ENCODE results near the gene AGAP1. TPM values are rescaled to one million over a fixed set of nuclear protein-coding genes. Genes with fewer than 3 reads are reported as not detected.

The AGAP1 gene
- total RNA-seq, 2 donors from 2014 or later, result 32.8 to 34.7 TPM

- WGBS, 2 experiments (ENCODE audit: insufficient coverage in 1 of 2, insufficient read length in 1 of 2), result 96 to 97% methylated on average over 9 to 17 of the region's 17 CpGs
- H3K9ac ChIP-seq (ENCODE audit: extremely low read depth, low read length, poor library complexity, severe bottlenecking), result no peak overlapping the region
- Mint-ChIP-seq H3K27ac (no peak overlapping the region), H3K27me3 (ENCODE audit: insufficient read depth) (peaks cover 2% of the 10 kb centered on the region), H3K36me3 (ENCODE audit: low read depth) (peaks cover 5% of the 10 kb centered on the region), H3K4me1 (no peaks in the 10 kb centered on the region), H3K9me3 (no peaks in the 10 kb centered on the region), H3K4me3 (no peak overlapping the region)
- no peak overlapping the region for H3K27ac ChIP-seq (ENCODE audit: low read depth, low read length)
- no peak for DNase-seq
- no peaks in the 10 kb centered on the region for H3K4me1 ChIP-seq (ENCODE audit: control insufficient read depth, insufficient read depth, low read length)
- peaks cover 2% of the 10 kb centered on the region for H3K36me3 ChIP-seq (ENCODE audit: control insufficient read depth, insufficient read depth, low read length)
- TF ChIP-seq, protein P1, sequence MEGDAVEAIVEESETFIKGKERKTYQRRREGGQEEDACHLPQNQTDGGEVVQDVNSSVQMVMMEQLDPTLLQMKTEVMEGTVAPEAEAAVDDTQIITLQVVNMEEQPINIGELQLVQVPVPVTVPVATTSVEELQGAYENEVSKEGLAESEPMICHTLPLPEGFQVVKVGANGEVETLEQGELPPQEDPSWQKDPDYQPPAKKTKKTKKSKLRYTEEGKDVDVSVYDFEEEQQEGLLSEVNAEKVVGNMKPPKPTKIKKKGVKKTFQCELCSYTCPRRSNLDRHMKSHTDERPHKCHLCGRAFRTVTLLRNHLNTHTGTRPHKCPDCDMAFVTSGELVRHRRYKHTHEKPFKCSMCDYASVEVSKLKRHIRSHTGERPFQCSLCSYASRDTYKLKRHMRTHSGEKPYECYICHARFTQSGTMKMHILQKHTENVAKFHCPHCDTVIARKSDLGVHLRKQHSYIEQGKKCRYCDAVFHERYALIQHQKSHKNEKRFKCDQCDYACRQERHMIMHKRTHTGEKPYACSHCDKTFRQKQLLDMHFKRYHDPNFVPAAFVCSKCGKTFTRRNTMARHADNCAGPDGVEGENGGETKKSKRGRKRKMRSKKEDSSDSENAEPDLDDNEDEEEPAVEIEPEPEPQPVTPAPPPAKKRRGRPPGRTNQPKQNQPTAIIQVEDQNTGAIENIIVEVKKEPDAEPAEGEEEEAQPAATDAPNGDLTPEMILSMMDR (conservative IDR thresholded peaks at IDR 0.05), result no peak
- no peaks in the 10 kb centered on the region for H3K27me3 ChIP-seq (ENCODE audit: control insufficient read depth, insufficient read depth, low read length, poor library complexity, severe bottlenecking)
- no peaks in the 10 kb centered on the region for H3K9me3 ChIP-seq (ENCODE audit: control insufficient read depth, low read length)
- H3K4me3 ChIP-seq (ENCODE audit: low read length), result no peak overlapping the region
Observed at GRCh38 chr2:235963853-235964577, 470.2 kb downstream of the AGAP1 start.

DNA sequence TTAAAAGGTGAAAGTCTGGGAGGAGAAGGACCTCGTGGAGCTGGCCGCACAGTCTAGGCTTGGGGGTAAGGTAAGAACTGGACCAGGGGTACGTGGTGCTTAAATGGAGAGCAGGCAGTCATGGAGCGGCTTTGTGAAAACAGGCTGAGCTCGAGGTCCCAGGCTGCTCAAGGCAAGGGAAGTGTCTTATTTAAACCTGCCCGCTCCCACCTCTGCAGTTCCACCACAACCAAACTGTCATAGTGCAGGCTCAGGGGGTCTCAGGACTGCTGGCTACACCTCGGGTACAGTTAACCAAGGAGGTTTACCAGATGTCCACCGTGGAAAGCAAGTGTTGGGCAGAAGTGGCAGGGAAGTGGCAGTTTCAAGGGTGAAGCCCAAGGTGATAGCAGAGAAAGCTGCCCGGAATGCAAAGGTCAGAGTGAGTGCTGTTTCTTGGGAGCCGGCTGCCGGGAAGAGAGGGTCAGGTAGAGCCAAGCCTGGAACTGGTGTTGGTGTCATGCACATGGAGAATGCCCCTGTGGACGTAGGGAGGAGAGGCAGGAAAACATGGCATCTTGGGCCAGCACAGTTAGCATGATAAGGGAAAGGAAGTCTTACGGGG lies 471.0 kb downstream of the AGAP1 start:
- Mint-ChIP-seq H3K27me3 (ENCODE audit: insufficient read depth) (peaks cover 2% of the 10 kb centered on the region), H3K4me3 (no peak overlapping the region), H3K4me1 (no peaks in the 10 kb centered on the region), H3K9me3 (no peaks in the 10 kb centered on the region), H3K36me3 (ENCODE audit: low read depth) (peaks cover 8% of the 10 kb centered on the region), H3K27ac (no peak overlapping the region)
- Histone ChIP-seq H3K27me3 (ENCODE audit: control insufficient read depth, insufficient read depth, low read length, poor library complexity, severe bottlenecking) (no peaks in the 10 kb centered on the region), H3K9me3 (ENCODE audit: control insufficient read depth, low read length) (no peaks in the 10 kb centered on the region), H3K4me1 (ENCODE audit: control insufficient read depth, insufficient read depth, low read length) (no peaks in the 10 kb centered on the region), H3K4me3 (ENCODE audit: low read length) (no peak overlapping the region), H3K9ac (ENCODE audit: extremely low read depth, low read length, poor library complexity, severe bottlenecking) (no peak overlapping the region), H3K36me3 (ENCODE audit: control insufficient read depth, insufficient read depth, low read length) (peaks cover 8% of the 10 kb centered on the region), H3K27ac (ENCODE audit: low read depth, low read length) (no peak overlapping the region)
- WGBS, 2 experiments (ENCODE audit: insufficient coverage in 1 of 2, insufficient read length in 1 of 2), result 90 to 92% methylated on average over 13 of the region's 13 CpGs
- TF ChIP-seq, protein P1 (conservative IDR thresholded peaks at IDR 0.05), result no peak
- no peak for DNase-seq

DNA sequence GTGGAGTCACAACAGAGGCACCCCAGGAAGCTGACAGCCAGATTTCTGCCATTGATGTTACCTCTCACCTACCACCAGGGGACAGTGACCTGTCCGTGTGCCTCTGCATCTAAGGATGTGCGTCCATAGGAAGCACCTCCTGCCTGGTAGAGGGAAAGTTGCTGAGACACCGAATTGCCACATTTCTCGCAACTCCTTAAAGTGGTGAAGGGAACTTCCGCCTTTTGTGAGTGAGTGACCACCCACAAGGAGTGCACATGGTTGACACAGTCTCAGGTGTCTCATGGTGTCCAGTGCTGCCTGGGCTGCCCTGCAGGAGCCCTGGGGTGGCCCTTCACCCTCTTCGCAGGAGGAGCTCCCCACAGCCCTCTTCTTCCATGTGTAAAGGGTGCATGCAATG lies 472.6 kb downstream of the AGAP1 start:
- H3K27me3 ChIP-seq (ENCODE audit: control insufficient read depth, insufficient read depth, low read length, poor library complexity, severe bottlenecking), result no peaks in the 10 kb centered on the region
- H3K36me3 ChIP-seq (ENCODE audit: control insufficient read depth, insufficient read depth, low read length), result peaks cover 18% of the 10 kb centered on the region
- no peak overlapping the region for H3K27ac Mint-ChIP-seq
- peaks cover 2% of the 10 kb centered on the region for H3K27me3 Mint-ChIP-seq (ENCODE audit: insufficient read depth)
- TF ChIP-seq, protein P1 (conservative IDR thresholded peaks at IDR 0.05), result peak; percentile 71
- WGBS, 2 experiments (ENCODE audit: insufficient coverage in 1 of 2, insufficient read length in 1 of 2), result 84 to 100% methylated on average over 4 to 6 of the region's 6 CpGs
- no peaks in the 10 kb centered on the region for H3K4me1 ChIP-seq (ENCODE audit: control insufficient read depth, insufficient read depth, low read length)
- no peak overlapping the region for H3K9ac ChIP-seq (ENCODE audit: extremely low read depth, low read length, poor library complexity, severe bottlenecking)
- H3K36me3 Mint-ChIP-seq (ENCODE audit: low read depth), result peaks cover 16% of the 10 kb centered on the region
- H3K27ac ChIP-seq (ENCODE audit: low read depth, low read length), result no peak overlapping the region
- no peaks in the 10 kb centered on the region for H3K4me1 Mint-ChIP-seq
- no peak overlapping the region for H3K4me3 Mint-ChIP-seq
- no peaks in the 10 kb centered on the region for H3K9me3 Mint-ChIP-seq
- H3K4me3 ChIP-seq (ENCODE audit: low read length), result no peak overlapping the region
- H3K9me3 ChIP-seq (ENCODE audit: control insufficient read depth, low read length), result no peaks in the 10 kb centered on the region
- peak; percentile 64 for DNase-seq

Measured in endodermal cell (in vitro differentiated cells).